HCT116 (cell line): ENCODE results near the gene SMARCA2. TPM values are rescaled to one million over a fixed set of nuclear protein-coding genes. Genes with fewer than 3 reads are reported as not detected.

Source experiments
- ATAC-seq: fragments of 200-7000 bp; cut with Tn5 transposase; 2 replicates; pipeline ENCODE4 v1.9.1; 2020; ENCODE audit warnings: mild to moderate bottlenecking, moderate library complexity
- BruUV-seq: library from RNA; stranded (reverse); fragments of 400-500 nt; replicated peaks from 2 replicates; lab custom pipeline; 2021; lab: Mats Ljungman, UMichigan
- CTCF ChIA-PET: fragments of 300-600 bp; sonication (Branson Sonifier 250); formaldehyde crosslinking; loops from one replicate; lab custom pipeline; 2021; ENCODE audit warnings: antibody characterized with exemption; lab: Charles Lee
- POLR2A ChIA-PET: fragments of 300-600, 350-600 bp; sonication (Branson Sonifier 250); formaldehyde crosslinking; loops from one replicate; lab custom pipeline; 2021; ENCODE audit warnings: antibody characterized with exemption; lab: Charles Lee
- RAD21 ChIA-PET, 2 experiments: fragments of 300-600 bp; sonication (Branson Sonifier 250); formaldehyde crosslinking; loops; one replicate each; lab custom pipeline; 2023; ENCODE audit warnings: low total read pairs in 2 of 2; ENCODE audit not compliant: uncharacterized antibody in 2 of 2, unreplicated experiment in 2 of 2, low non-redundant PET in 1 of 2; lab: Charles Lee
- DNase-seq: peaks from one replicate; pipeline ENCODE4 v3.0.0-alpha.2; 2010; ENCODE audit warnings: low read depth, low spot score
- H2AFZ ChIP-seq: fragments of 200-600 bp; shearing (Covaris generic), sonication (generic); 2 replicates; pipeline ENCODE4 v1.6.1; 2017; ENCODE audit warnings: low read depth, mixed run types, mixed read lengths, antibody characterized with exemption, low read length; ENCODE audit not compliant: poor library complexity, severe bottlenecking
- H3K27ac ChIP-seq: 2 replicates; pipeline ENCODE4 v1.5.1; 2012; ENCODE audit warnings: low read depth, low read length
- H3K27me3 ChIP-seq: fragments of 200-600 bp; sonication (generic); 2 replicates; pipeline ENCODE4 v1.6.1; 2016; ENCODE audit warnings: mixed run types, low read length, mixed read lengths; ENCODE audit not compliant: insufficient read depth
- H3K36me3 ChIP-seq, 2 experiments: fragments of 200-500 bp in 1 of 2; fragments of 200-600 bp in 1 of 2; sonication (Bioruptor generic) in 1 of 2; sonication (generic) in 1 of 2; 2 replicates each; pipeline versions ENCODE4 v1.5.1 to v1.6.1; 2014 to 2016; ENCODE audit warnings: low read length in 2 of 2, inconsistent platforms in 1 of 2, mixed read lengths in 1 of 2, mixed run types in 1 of 2; ENCODE audit not compliant: insufficient read depth in 2 of 2, control insufficient read depth in 1 of 2
- H3K4me1 ChIP-seq, 2 experiments: fragments of 200-600 bp in 1 of 2; sonication (generic) in 1 of 2; 2 replicates each; pipeline versions ENCODE4 v1.5.1 to v1.6.1; 2012 to 2017; ENCODE audit warnings: low read length in 2 of 2, inconsistent platforms in 1 of 2, mild to moderate bottlenecking in 1 of 2, mixed read lengths in 1 of 2, mixed run types in 1 of 2, moderate library complexity in 1 of 2; ENCODE audit not compliant: insufficient read depth in 2 of 2, control insufficient read depth in 1 of 2
- H3K4me2 ChIP-seq: fragments of 200-600 bp; sonication (generic); 2 replicates; pipeline ENCODE4 v1.6.1; 2017; ENCODE audit warnings: mixed run types, low read length, mixed read lengths
- H3K4me3 ChIP-seq, 2 experiments: fragments of 200-600 bp in 1 of 2; sonication (generic) in 1 of 2; replicated peaks in 1 of 2; 2 replicates each; pipeline ENCODE4 v1.5.1; 2011 to 2016; ENCODE audit warnings: low read length in 2 of 2, control low read depth in 1 of 2, low read depth in 1 of 2, mild to moderate bottlenecking in 1 of 2, mixed read lengths in 1 of 2, mixed run types in 1 of 2
- H3K79me2 ChIP-seq: fragments of 200-600 bp; sonication (generic); 2 replicates; pipeline ENCODE4 v1.6.1; 2017; ENCODE audit warnings: mild to moderate bottlenecking, mixed run types, low read length, moderate library complexity, mixed read lengths; ENCODE audit not compliant: insufficient read depth
- H3K9ac ChIP-seq: fragments of 200-600 bp; sonication (generic); 2 replicates; pipeline ENCODE4 v1.6.1; 2016; ENCODE audit warnings: low read length, mixed read lengths
- H3K9me2 ChIP-seq: fragments of 200-600 bp; sonication (generic), shearing (Covaris generic); 2 replicates; pipeline ENCODE4 v1.6.1; 2017; ENCODE audit warnings: mixed run types, mild to moderate bottlenecking, moderate library complexity; ENCODE audit not compliant: insufficient read depth
- H3K9me3 ChIP-seq, 2 experiments: fragments of 200-500 bp in 1 of 2; fragments of 200-600 bp in 1 of 2; sonication (Bioruptor generic) in 1 of 2; sonication (generic) in 1 of 2; 2 replicates each; pipeline ENCODE4 v1.6.1; 2014 to 2017; ENCODE audit warnings: low read length in 2 of 2, mixed read lengths in 2 of 2, inconsistent platforms in 1 of 2, low read depth in 1 of 2, mild to moderate bottlenecking in 1 of 2, mixed run types in 1 of 2, moderate library complexity in 1 of 2; ENCODE audit not compliant: control insufficient read depth in 1 of 2, insufficient read depth in 1 of 2
- H4K20me1 ChIP-seq: fragments of 200-600 bp; sonication (generic), shearing (Covaris generic); 2 replicates; pipeline ENCODE4 v1.6.1; 2017; ENCODE audit warnings: mixed run types, mild to moderate bottlenecking, moderate library complexity; ENCODE audit not compliant: insufficient read depth
- CEBPB ChIP-seq: IDR thresholded peaks from 2 replicates; pipeline ENCODE4 v1.6.1; 2012; ENCODE audit warnings: low read depth
- EGR1 ChIP-seq: IDR thresholded peaks from 2 replicates; pipeline ENCODE4 v1.6.1; 2012; ENCODE audit warnings: low read depth
- ELF1 ChIP-seq: IDR thresholded peaks from 2 replicates; pipeline ENCODE4 v1.6.1; 2012; ENCODE audit warnings: low read depth, borderline replicate concordance
- POLR2AphosphoS5 ChIP-seq: IDR thresholded peaks from 2 replicates; pipeline ENCODE4 v1.6.1; 2011; ENCODE audit warnings: mild to moderate bottlenecking, low read depth, low read length, moderate library complexity
- TCF7L2 ChIP-seq: IDR thresholded peaks from 2 replicates; pipeline ENCODE4 v1.7.0; 2011; ENCODE audit warnings: borderline replicate concordance, inconsistent platforms; ENCODE audit not compliant: insufficient read depth, insufficient read length; ENCODE audit errors: extremely low read depth
- YY1 ChIP-seq: IDR thresholded peaks from 2 replicates; pipeline ENCODE4 v1.6.1; 2011; ENCODE audit warnings: low read length, low read depth, moderate library complexity, mild to moderate bottlenecking; ENCODE audit not compliant: insufficient replicate concordance; ENCODE audit errors: extremely low read depth
- ZFX ChIP-seq: fragments of 450-650 bp; IDR thresholded peaks from 2 replicates; pipeline ENCODE4 v1.6.1; 2017
- intact Hi-C: fragments of 100-400 bp; cut with micrococcal nuclease; formaldehyde crosslinking; loops from 2 replicates; pipeline ENCODE4 v1.10.0; 2022
- total RNA-seq: library from RNA; stranded (reverse); gene quantifications from one replicate; pipeline ENCODE4 v1.2.1, GENCODE V29; 2021; ENCODE audit not compliant: unreplicated experiment
- TF ChIP-seq, protein P1 (sequence below): IDR thresholded peaks from 2 replicates; pipeline ENCODE4 v1.6.1; 2012
- TF ChIP-seq, protein P2 (sequence below): IDR thresholded peaks from 2 replicates; pipeline ENCODE4 v1.6.1; 2011; ENCODE audit warnings: mild to moderate bottlenecking, low read length, moderate library complexity; ENCODE audit not compliant: insufficient replicate concordance; ENCODE audit errors: extremely low read depth
- TF ChIP-seq, protein P3 (sequence below), 3 experiments: fragments of 200-600 bp in 1 of 3; sonication (generic) in 1 of 3; IDR thresholded peaks in 2 of 3; conservative IDR thresholded peaks in 1 of 3; 2 replicates each; pipeline ENCODE4 v1.5.1; 2012 to 2017; ENCODE audit warnings: low read depth in 2 of 3, low read length in 2 of 3, antibody characterized with exemption in 1 of 3, borderline replicate concordance in 1 of 3, control low read depth in 1 of 3, mild to moderate bottlenecking in 1 of 3, mixed read lengths in 1 of 3, mixed run types in 1 of 3, moderate library complexity in 1 of 3; ENCODE audit not compliant: insufficient read depth in 1 of 3
- TF ChIP-seq, protein P4 (sequence below): IDR thresholded peaks from 2 replicates; pipeline ENCODE4 v1.6.1; 2012; ENCODE audit warnings: low read depth
- TF ChIP-seq, protein P5 (sequence below): IDR thresholded peaks from 2 replicates; pipeline ENCODE4 v1.6.1; 2012

SMARCA2 gene
- total RNA-seq, 1 experiment from 2014 or later, result 14.7 TPM

DNA sequence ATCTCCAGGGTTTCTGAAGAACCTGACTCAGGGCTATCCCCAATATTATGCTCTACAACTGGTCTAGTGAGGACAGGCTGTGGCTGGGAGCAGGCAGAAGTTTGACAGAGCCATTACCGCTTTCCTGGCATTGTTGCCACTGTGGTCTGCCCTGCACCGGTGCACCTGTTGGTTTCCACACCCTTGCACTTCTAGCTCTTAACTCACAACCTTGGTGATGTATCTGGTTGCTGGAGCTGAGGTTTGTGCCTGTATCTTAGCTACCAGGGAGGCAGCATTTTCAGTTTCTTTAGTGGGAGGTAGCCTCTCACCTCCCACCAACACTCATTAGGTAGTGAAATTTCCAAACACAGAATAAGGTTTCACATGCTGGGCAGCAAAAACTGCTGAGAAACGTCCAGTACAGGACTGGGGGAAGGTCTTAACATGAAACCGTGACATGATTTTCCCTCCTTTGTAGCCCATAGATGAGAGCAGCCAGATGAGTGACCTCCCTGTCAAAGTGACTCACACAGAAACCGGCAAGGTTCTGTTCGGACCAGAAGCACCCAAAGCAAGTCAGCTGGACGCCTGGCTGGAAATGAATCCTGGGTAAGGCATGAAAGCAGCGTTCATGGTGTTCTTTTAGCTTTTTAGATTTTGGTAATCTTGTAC, 57.7 kb downstream of the SMARCA2 start (continued):
- TF ChIP-seq, protein P1, sequence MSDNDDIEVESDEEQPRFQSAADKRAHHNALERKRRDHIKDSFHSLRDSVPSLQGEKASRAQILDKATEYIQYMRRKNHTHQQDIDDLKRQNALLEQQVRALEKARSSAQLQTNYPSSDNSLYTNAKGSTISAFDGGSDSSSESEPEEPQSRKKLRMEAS, result no peak
- TF ChIP-seq, all 23 proteins: peak for 0

DNA sequence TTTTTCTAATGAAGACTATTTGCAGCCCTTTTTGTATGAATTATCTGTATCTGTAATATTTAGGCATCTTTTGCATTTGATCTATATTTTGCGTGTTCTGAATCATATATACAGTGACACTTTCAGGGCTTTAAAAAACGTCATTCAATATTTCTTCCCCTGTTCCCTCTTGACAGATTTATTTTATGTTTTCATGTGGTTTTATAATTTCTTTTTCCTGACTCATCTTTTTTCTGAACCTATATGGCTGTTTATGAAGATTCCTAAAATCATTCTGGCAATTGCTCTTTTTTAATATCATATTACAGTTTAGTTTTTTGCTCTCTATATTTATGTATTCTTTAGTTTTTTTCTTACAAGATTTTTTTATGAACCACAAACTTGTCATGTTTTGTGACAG, 67.6 kb downstream of the SMARCA2 start:
- no peak overlapping the region for H3K9ac ChIP-seq
- no peak for DNase-seq
- intact Hi-C loops, result no loop called here
- H3K4me3 ChIP-seq, result no peak overlapping the region
- TF ChIP-seq EGR1 (no peak), POLR2AphosphoS5 (no peak), ELF1 (no peak), CEBPB (no peak), TCF7L2 (no peak), YY1 (no peak), ZFX (no peak)
- TF ChIP-seq, protein P2, sequence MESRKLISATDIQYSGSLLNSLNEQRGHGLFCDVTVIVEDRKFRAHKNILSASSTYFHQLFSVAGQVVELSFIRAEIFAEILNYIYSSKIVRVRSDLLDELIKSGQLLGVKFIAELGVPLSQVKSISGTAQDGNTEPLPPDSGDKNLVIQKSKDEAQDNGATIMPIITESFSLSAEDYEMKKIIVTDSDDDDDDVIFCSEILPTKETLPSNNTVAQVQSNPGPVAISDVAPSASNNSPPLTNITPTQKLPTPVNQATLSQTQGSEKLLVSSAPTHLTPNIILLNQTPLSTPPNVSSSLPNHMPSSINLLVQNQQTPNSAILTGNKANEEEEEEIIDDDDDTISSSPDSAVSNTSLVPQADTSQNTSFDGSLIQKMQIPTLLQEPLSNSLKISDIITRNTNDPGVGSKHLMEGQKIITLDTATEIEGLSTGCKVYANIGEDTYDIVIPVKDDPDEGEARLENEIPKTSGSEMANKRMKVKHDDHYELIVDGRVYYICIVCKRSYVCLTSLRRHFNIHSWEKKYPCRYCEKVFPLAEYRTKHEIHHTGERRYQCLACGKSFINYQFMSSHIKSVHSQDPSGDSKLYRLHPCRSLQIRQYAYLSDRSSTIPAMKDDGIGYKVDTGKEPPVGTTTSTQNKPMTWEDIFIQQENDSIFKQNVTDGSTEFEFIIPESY, result no peak
- TF ChIP-seq, protein P1, result no peak
- TF ChIP-seq, protein P3, sequence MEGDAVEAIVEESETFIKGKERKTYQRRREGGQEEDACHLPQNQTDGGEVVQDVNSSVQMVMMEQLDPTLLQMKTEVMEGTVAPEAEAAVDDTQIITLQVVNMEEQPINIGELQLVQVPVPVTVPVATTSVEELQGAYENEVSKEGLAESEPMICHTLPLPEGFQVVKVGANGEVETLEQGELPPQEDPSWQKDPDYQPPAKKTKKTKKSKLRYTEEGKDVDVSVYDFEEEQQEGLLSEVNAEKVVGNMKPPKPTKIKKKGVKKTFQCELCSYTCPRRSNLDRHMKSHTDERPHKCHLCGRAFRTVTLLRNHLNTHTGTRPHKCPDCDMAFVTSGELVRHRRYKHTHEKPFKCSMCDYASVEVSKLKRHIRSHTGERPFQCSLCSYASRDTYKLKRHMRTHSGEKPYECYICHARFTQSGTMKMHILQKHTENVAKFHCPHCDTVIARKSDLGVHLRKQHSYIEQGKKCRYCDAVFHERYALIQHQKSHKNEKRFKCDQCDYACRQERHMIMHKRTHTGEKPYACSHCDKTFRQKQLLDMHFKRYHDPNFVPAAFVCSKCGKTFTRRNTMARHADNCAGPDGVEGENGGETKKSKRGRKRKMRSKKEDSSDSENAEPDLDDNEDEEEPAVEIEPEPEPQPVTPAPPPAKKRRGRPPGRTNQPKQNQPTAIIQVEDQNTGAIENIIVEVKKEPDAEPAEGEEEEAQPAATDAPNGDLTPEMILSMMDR (IDR thresholded peaks at IDR 0.05 in 2 of 3, conservative IDR thresholded peaks at IDR 0.05 in 1 of 3; ENCODE audit: borderline replicate concordance in 1 of 3, insufficient read depth in 1 of 3, low read depth in 2 of 3, low read length in 2 of 3), result no peak
- TF ChIP-seq, protein P4, sequence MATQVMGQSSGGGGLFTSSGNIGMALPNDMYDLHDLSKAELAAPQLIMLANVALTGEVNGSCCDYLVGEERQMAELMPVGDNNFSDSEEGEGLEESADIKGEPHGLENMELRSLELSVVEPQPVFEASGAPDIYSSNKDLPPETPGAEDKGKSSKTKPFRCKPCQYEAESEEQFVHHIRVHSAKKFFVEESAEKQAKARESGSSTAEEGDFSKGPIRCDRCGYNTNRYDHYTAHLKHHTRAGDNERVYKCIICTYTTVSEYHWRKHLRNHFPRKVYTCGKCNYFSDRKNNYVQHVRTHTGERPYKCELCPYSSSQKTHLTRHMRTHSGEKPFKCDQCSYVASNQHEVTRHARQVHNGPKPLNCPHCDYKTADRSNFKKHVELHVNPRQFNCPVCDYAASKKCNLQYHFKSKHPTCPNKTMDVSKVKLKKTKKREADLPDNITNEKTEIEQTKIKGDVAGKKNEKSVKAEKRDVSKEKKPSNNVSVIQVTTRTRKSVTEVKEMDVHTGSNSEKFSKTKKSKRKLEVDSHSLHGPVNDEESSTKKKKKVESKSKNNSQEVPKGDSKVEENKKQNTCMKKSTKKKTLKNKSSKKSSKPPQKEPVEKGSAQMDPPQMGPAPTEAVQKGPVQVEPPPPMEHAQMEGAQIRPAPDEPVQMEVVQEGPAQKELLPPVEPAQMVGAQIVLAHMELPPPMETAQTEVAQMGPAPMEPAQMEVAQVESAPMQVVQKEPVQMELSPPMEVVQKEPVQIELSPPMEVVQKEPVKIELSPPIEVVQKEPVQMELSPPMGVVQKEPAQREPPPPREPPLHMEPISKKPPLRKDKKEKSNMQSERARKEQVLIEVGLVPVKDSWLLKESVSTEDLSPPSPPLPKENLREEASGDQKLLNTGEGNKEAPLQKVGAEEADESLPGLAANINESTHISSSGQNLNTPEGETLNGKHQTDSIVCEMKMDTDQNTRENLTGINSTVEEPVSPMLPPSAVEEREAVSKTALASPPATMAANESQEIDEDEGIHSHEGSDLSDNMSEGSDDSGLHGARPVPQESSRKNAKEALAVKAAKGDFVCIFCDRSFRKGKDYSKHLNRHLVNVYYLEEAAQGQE, result no peak
- TF ChIP-seq, protein P5, sequence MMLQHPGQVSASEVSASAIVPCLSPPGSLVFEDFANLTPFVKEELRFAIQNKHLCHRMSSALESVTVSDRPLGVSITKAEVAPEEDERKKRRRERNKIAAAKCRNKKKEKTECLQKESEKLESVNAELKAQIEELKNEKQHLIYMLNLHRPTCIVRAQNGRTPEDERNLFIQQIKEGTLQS, result no peak
- ChIA-PET CTCF (no interaction called here), RAD21 (no interaction called here), POLR2A (no interaction called here)
- H3K9me2 ChIP-seq, result no peaks in the 10 kb centered on the region
- H3K27me3 ChIP-seq, result no peaks in the 10 kb centered on the region
- H3K36me3 ChIP-seq, result no peaks in the 10 kb centered on the region
- H3K4me1 ChIP-seq, result no peaks in the 10 kb centered on the region
- H2AFZ ChIP-seq, result no peak overlapping the region
- no peak for ATAC-seq
- no peaks in the 10 kb centered on the region for H3K79me2 ChIP-seq
- no peak overlapping the region for H3K27ac ChIP-seq
- no peaks in the 10 kb centered on the region for H4K20me1 ChIP-seq
- no TSS peak for BruUV-seq
- no peak overlapping the region for H3K4me2 ChIP-seq
- H3K9me3 ChIP-seq, result no peaks in the 10 kb centered on the region
